Gastrocnemius medialis (tissue), 4 donors: ENCODE measurements around the gene MAML3.

Experiments
- CTCF ChIP-seq, 5 experiments: fragments of 450-650 bp in 3 of 5; fragments of 200-600 bp in 2 of 5; sonication (generic) in 2 of 5; IDR thresholded peaks in 4 of 5; conservative IDR thresholded peaks in 1 of 5; 1 replicate in 4 of 5; 2 replicates in 1 of 5; pipeline ENCODE4 v1.5.1; 2016 to 2019; ENCODE audit warnings: antibody characterized with exemption in 5 of 5, mild to moderate bottlenecking in 3 of 5, moderate library complexity in 3 of 5
- POLR2A ChIP-seq, 2 donors: fragments of 450-650 bp; IDR thresholded peaks; one replicate each; pipeline ENCODE4 v1.6.1; 2017; ENCODE audit warnings: antibody characterized with exemption in 2 of 2, mild to moderate bottlenecking in 2 of 2, moderate library complexity in 2 of 2

GRCh38 chr4:139816856-139817255, 337.1 kb downstream of the MAML3 start:
- TF ChIP-seq CTCF (IDR thresholded peaks at IDR 0.05 in 4 of 5, conservative IDR thresholded peaks at IDR 0.05 in 1 of 5) = no peak
- no peak for TF ChIP-seq POLR2A (IDR thresholded peaks at IDR 0.05)
